GM12878 (cell line): ENCODE data around the gene PAX5. TPM values are rescaled to one million over a fixed set of nuclear protein-coding genes. Genes with fewer than 3 reads are reported as not detected.

Source experiments
- ATAC-seq: fragments of 200-7000 bp; cut with Tn5 transposase; 3 replicates; pipeline ENCODE4 v1.9.1; 2020; ENCODE audit warnings: mild to moderate bottlenecking, moderate library complexity
- BruUV-seq: library from RNA; stranded (reverse); fragments of 400-500 nt; replicated peaks from 2 replicates; lab custom pipeline; 2021; lab: Mats Ljungman, UMichigan
- CTCF ChIA-PET: fragments of 300-600 bp; sonication (Branson Sonifier 250); formaldehyde crosslinking; extraction: SDS; loops from one replicate; lab custom pipeline; 2021; ENCODE audit warnings: inconsistent platforms; lab: Yijun Ruan, JAX
- POLR2A ChIA-PET: fragments of 350-600 bp; formaldehyde crosslinking; extraction: SDS; loops from one replicate; lab custom pipeline; 2021; ENCODE audit warnings: inconsistent platforms; lab: Charles Lee
- RAD21 ChIA-PET: fragments of 300-600 bp; sonication (Branson Sonifier 250); formaldehyde crosslinking; loops from one replicate; lab custom pipeline; 2023; ENCODE audit warnings: antibody characterized with exemption; ENCODE audit not compliant: unreplicated experiment; lab: Charles Lee
- SMC1A ChIA-PET: fragments of 300-600 bp; sonication (Branson Sonifier 250); formaldehyde crosslinking; loops from one replicate; lab custom pipeline; 2023; ENCODE audit not compliant: unreplicated experiment, uncharacterized antibody; lab: Charles Lee
- DNase-seq: peaks from one replicate; pipeline ENCODE4 v3.0.0-alpha.2; 2011; ENCODE audit warnings: low read depth, low spot score
- FAIRE-seq: peaks from 3 replicates; lab custom pipeline; 2011; peaks lifted over from hg19 to GRCh38; lab: Jason Lieb, UNC
- H2AFZ ChIP-seq: 2 replicates; pipeline ENCODE4 v1.6.0; 2011; ENCODE audit warnings: low read depth, low read length, control low read depth; ENCODE audit not compliant: control insufficient read depth
- H3K27ac ChIP-seq: 2 replicates; pipeline ENCODE4 v1.5.1; 2011; ENCODE audit warnings: control low read depth; ENCODE audit not compliant: control insufficient read depth, insufficient read depth
- H3K27me3 ChIP-seq, 2 experiments: replicated peaks in 1 of 2; 2 replicates each; pipeline versions ENCODE4 v1.6.0 to v1.6.1; 2011; ENCODE audit warnings: low read length in 1 of 2; ENCODE audit not compliant: control insufficient read depth in 2 of 2, insufficient read depth in 2 of 2
- H3K36me3 ChIP-seq, 2 experiments: 2 replicates each; pipeline ENCODE4 v1.5.1; 2011; ENCODE audit warnings: low read length in 1 of 2; ENCODE audit not compliant: control insufficient read depth in 2 of 2, insufficient read depth in 2 of 2
- H3K4me1 ChIP-seq: 2 replicates; pipeline ENCODE4 v1.6.1; 2011; ENCODE audit warnings: mild to moderate bottlenecking, low read length, moderate library complexity, mixed read lengths; ENCODE audit not compliant: control insufficient read depth, insufficient read depth
- H3K4me2 ChIP-seq: 2 replicates; pipeline ENCODE4 v1.6.0; 2011; ENCODE audit warnings: control low read depth; ENCODE audit not compliant: control insufficient read depth, insufficient read depth
- H3K4me3 ChIP-seq: fragments of 200-600 bp; sonication (generic); 2 replicates; pipeline ENCODE4 v1.5.1; 2016
- H3K79me2 ChIP-seq: 2 replicates; pipeline ENCODE4 v1.6.0; 2011; ENCODE audit warnings: low read length; ENCODE audit not compliant: control insufficient read depth, insufficient read depth
- H3K9ac ChIP-seq: 2 replicates; pipeline ENCODE4 v1.8.0; 2011; ENCODE audit warnings: low read length, control low read depth, mixed read lengths; ENCODE audit not compliant: control insufficient read depth, insufficient read depth
- H3K9me3 ChIP-seq: replicated peaks from 3 replicates; pipeline ENCODE4 v1.5.1; 2011; ENCODE audit warnings: mild to moderate bottlenecking, low read length; ENCODE audit not compliant: control insufficient read depth, insufficient read depth
- H4K20me1 ChIP-seq: 2 replicates; pipeline ENCODE4 v1.6.0; 2011; ENCODE audit not compliant: control insufficient read depth, insufficient read depth
- BCL3 ChIP-seq: IDR thresholded peaks from 2 replicates; pipeline ENCODE4 v1.6.1; 2011; ENCODE audit warnings: borderline replicate concordance, low read depth, mild to moderate bottlenecking, moderate library complexity, low read length; ENCODE audit not compliant: insufficient read depth, poor library complexity, severe bottlenecking
- BRCA1 ChIP-seq: IDR thresholded peaks from 2 replicates; pipeline ENCODE4 v1.6.1; 2011; ENCODE audit warnings: low read depth, low read length, improper control_type of control experiment
- DPF2 ChIP-seq: fragments of 450-650 bp; IDR thresholded peaks from 2 replicates; pipeline ENCODE4 v1.6.1; 2017; ENCODE audit warnings: mild to moderate bottlenecking
- HCFC1 ChIP-seq: fragments of 150-350 bp; IDR thresholded peaks from 2 replicates; pipeline ENCODE4 v1.6.1; 2014; ENCODE audit warnings: low read length
- LARP7 ChIP-seq: fragments of 450-650 bp; IDR thresholded peaks from 2 replicates; pipeline ENCODE4 v1.6.1; 2017; ENCODE audit warnings: mild to moderate bottlenecking
- MXI1 ChIP-seq: fragments of 150-350 bp; IDR thresholded peaks from 2 replicates; pipeline ENCODE4 v1.6.1; 2011; ENCODE audit warnings: low read depth, mild to moderate bottlenecking, inconsistent platforms, low read length, improper control_type of control experiment
- NFYB ChIP-seq: IDR thresholded peaks from 2 replicates; pipeline ENCODE4 v1.6.1; 2011; ENCODE audit warnings: low read depth, mild to moderate bottlenecking, low read length, improper control_type of control experiment, moderate library complexity; ENCODE audit not compliant: insufficient read depth
- RAD51 ChIP-seq: fragments of 450-650 bp; IDR thresholded peaks from 2 replicates; pipeline ENCODE4 v1.6.1; 2016; ENCODE audit warnings: moderate library complexity, mild to moderate bottlenecking, inconsistent platforms
- SIN3A ChIP-seq: IDR thresholded peaks from 2 replicates; pipeline ENCODE4 v1.6.1; 2012; ENCODE audit warnings: low read depth, low read length, improper control_type of control experiment
- SUZ12 ChIP-seq: fragments of 200-600 bp; sonication (generic); IDR thresholded peaks from one replicate; pipeline ENCODE4 v1.6.1; 2018; ENCODE audit warnings: antibody characterized with exemption, mild to moderate bottlenecking; ENCODE audit not compliant: unreplicated experiment
- TCF12 ChIP-seq: IDR thresholded peaks from 2 replicates; pipeline ENCODE4 v1.6.1; 2011; ENCODE audit warnings: low read depth, mild to moderate bottlenecking, low read length
- ZNF24 ChIP-seq: fragments of 450-650 bp; IDR thresholded peaks from 2 replicates; pipeline ENCODE4 v1.6.1; 2017; ENCODE audit warnings: antibody characterized with exemption, mild to moderate bottlenecking
- WGBS: methylation state at CpG from one replicate; pipeline ENCODE4 v1.1.6; 2016; ENCODE audit warnings: low lambda C conversion rate; ENCODE audit not compliant: insufficient replicate concordance, insufficient coverage; ENCODE audit errors: missing lambda C conversion rate; 5-methylcytosine and 5-hydroxymethylcytosine counted together
- in situ Hi-C: fragments of 300-500 bp; cut with MboI; formaldehyde crosslinking; loops from 9 replicates; pipeline ENCODE4 v1.14.3; 2018; ENCODE audit warnings: mixed read lengths
- intact Hi-C: fragments of 100-400 bp; cut with micrococcal nuclease; formaldehyde crosslinking; loops from one replicate; pipeline ENCODE4 v1.14.2; 2022; ENCODE audit not compliant: unreplicated experiment
- polyA plus RNA-seq, 11 experiments: library from polyadenylated mRNA; depleted of rRNA in 4 of 11; unstranded in 6 of 11; stranded (reverse) in 5 of 11; fragments of >200 nt; fragmentation: Nextera tagmentation in 4 of 11; fragmentation: Illumina TruSeq in 1 of 11; extraction: Ambion mirVana in 4 of 11; extraction: Trizol in 1 of 11; gene quantifications; 1 replicate in 1 of 11; 2 replicates in 10 of 11; pipeline versions ENCODE4 v1.2.1 to v1.2.3, GENCODE V29; 2011 to 2016; ENCODE audit warnings: inconsistent platforms in 2 of 11, missing spikeins in 2 of 11, low read depth in 1 of 11
- total RNA-seq, 4 experiments: library from RNA; depleted of rRNA in 3 of 4; stranded (reverse); fragments of >200 nt in 3 of 4; fragmentation: Illumina TruSeq in 1 of 4; extraction: Trizol in 1 of 4; gene quantifications; 2 replicates each; pipeline versions ENCODE4 v1.2.1 to v1.2.3, GENCODE V29; 2013 to 2021
- TF ChIP-seq, protein P1 (sequence below): fragments of 450-650 bp; IDR thresholded peaks from 2 replicates; pipeline ENCODE4 v1.6.1; 2016; ENCODE audit warnings: mild to moderate bottlenecking, moderate library complexity, borderline replicate concordance
- TF ChIP-seq, protein P2 (sequence below): IDR thresholded peaks from 2 replicates; pipeline ENCODE4 v1.6.1; 2011; ENCODE audit warnings: low read depth, low read length, improper control_type of control experiment, borderline replicate concordance

Gene PAX5
- total and polyA plus RNA-seq, 10 of the 15 experiments (the other 5 are each of a cell fraction or from before 2014, with no cell fraction given), result 2.2 to 123 (median 31.9) TPM

GRCh38 chr9:37026931-37027581 lies 7.0 kb downstream of the PAX5 start (continued):
- peak; percentile 10 for TF ChIP-seq BCL3

DNA sequence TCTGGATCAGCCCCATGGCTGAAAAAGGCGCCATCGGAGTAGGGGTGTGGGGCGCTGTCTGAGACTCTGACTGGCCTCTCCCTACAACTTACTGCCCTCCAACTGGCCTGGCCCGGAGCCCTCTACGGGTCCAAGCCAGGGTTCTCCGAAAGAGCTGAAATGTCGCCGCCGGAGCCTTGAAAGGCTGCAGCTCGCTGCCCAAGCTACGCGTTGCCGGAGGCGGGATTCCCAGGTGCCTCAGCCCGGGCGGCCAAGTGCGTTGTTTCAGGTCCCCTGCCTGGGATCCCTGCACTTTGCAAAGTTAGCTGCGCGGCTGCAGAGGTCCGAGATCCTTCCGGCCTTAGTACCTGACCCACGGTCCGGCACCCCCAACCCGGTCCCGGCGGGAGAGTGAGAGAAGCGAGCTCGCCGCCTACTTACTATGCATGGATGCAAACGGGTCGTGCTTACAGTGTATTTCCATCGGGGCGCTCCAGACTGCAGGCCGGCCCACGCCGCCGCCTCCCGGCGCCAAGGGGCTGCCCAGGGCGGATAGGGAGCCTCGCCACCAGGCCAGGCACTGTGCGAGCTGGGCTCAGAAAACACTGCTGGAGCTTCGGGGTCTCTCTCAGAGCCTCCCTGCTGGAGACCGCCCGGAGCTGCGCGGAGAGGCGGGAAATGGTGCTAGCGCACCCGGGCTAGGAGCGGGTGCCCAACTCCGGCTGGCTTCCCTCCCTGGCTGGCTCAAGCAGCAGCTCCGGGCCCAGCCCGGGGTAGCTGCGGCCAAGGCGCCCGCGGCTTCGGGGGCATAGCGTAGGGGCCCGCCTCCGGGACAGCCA lies 7.7 kb downstream of the PAX5 start:
- in situ Hi-C loops, result loop anchor here (5.0 kb wide), 3 partner anchors 149 to 276 kb away; no protein-coding TSS in a partner anchor
- ChIA-PET RAD21 (interaction anchor here (0.8 to 15.2 kb wide), 14 partner anchors 7 to 385 kb away, joined by 3 to 175 read pairs (median 4); partner anchors contain the start of gene PAX5), CTCF (interaction anchor here (0.8 to 11.2 kb wide), 9 partner anchors 10 to 384 kb away, joined by 3 to 140 read pairs (median 3); no protein-coding TSS in a partner anchor), POLR2A (interaction anchor here (0.5 to 19.3 kb wide), 16 partner anchors 10 to 341 kb away, joined by 3 to 354 read pairs (median 3); no protein-coding TSS in a partner anchor), SMC1A (interaction anchor here (0.7 to 13.2 kb wide), 13 partner anchors 8 to 303 kb away, joined by 3 to 227 read pairs (median 4); partner anchors contain the start of gene PAX5)
- under 1% methylated on average over 62 of the region's 62 CpGs for WGBS
- peaks cover 2% of the 10 kb centered on the region for H4K20me1 ChIP-seq
- intact Hi-C loops, result loop anchor here (2.0 to 10.0 kb wide), 3 partner anchors 32 to 548 kb away; partner anchors contain the start of gene FBXO10
- no peaks in the 10 kb centered on the region for H3K27me3 ChIP-seq
- BruUV-seq, result no TSS peak
- no peaks in the 10 kb centered on the region for H3K9me3 ChIP-seq
- FAIRE-seq (no peak), ATAC-seq (peak; percentile 2), DNase-seq (no peak)
- peak overlapping the region; percentile 82 for H3K9ac ChIP-seq
- peak overlapping the region; percentile 94 for H3K4me3 ChIP-seq
- H3K36me3 ChIP-seq, result peaks cover 1 to 5% of the 10 kb centered on the region in 2 experiments
- peaks cover 20% of the 10 kb centered on the region for H3K4me1 ChIP-seq
- H3K27ac ChIP-seq, result peak overlapping the region; percentile 88
- H3K79me2 ChIP-seq, result peaks cover 100% of the 10 kb centered on the region
- peak overlapping the region; percentile 80 for H3K4me2 ChIP-seq
- no peak overlapping the region for H2AFZ ChIP-seq
- TF ChIP-seq ZNF24 (no peak), LARP7 (no peak), MXI1 (peak; percentile 11; the same call in 1 of the 2 replicates), NFYB (no peak), DPF2 (no peak; the same call in 1 of the 2 replicates), SUZ12 (no peak), HCFC1 (no peak), SIN3A (no peak), RAD51 (no peak), BRCA1 (no peak), TCF12 (no peak)
- TF ChIP-seq, protein P1, sequence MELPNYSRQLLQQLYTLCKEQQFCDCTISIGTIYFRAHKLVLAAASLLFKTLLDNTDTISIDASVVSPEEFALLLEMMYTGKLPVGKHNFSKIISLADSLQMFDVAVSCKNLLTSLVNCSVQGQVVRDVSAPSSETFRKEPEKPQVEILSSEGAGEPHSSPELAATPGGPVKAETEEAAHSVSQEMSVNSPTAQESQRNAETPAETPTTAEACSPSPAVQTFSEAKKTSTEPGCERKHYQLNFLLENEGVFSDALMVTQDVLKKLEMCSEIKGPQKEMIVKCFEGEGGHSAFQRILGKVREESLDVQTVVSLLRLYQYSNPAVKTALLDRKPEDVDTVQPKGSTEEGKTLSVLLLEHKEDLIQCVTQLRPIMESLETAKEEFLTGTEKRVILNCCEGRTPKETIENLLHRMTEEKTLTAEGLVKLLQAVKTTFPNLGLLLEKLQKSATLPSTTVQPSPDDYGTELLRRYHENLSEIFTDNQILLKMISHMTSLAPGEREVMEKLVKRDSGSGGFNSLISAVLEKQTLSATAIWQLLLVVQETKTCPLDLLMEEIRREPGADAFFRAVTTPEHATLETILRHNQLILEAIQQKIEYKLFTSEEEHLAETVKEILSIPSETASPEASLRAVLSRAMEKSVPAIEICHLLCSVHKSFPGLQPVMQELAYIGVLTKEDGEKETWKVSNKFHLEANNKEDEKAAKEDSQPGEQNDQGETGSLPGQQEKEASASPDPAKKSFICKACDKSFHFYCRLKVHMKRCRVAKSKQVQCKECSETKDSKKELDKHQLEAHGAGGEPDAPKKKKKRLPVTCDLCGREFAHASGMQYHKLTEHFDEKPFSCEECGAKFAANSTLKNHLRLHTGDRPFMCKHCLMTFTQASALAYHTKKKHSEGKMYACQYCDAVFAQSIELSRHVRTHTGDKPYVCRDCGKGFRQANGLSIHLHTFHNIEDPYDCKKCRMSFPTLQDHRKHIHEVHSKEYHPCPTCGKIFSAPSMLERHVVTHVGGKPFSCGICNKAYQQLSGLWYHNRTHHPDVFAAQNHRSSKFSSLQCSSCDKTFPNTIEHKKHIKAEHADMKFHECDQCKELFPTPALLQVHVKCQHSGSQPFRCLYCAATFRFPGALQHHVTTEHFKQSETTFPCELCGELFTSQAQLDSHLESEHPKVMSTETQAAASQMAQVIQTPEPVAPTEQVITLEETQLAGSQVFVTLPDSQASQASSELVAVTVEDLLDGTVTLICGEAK, result no peak
- TF ChIP-seq, protein P2, sequence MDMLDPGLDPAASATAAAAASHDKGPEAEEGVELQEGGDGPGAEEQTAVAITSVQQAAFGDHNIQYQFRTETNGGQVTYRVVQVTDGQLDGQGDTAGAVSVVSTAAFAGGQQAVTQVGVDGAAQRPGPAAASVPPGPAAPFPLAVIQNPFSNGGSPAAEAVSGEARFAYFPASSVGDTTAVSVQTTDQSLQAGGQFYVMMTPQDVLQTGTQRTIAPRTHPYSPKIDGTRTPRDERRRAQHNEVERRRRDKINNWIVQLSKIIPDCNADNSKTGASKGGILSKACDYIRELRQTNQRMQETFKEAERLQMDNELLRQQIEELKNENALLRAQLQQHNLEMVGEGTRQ, result no peak
